Endothelial cell of umbilical vein (primary cell): ENCODE data around the gene STAT5A. TPM values are rescaled to one million over a fixed set of nuclear protein-coding genes. Genes with fewer than 3 reads are reported as not detected.

Source experiments
- BruUV-seq: library from RNA; stranded (reverse); fragments of 400-500 nt; replicated peaks from 2 replicates; lab custom pipeline; 2021; lab: Mats Ljungman, UMichigan
- CTCF ChIA-PET: fragments of 300-600, 350-600 bp; sonication (Branson Sonifier 250); formaldehyde crosslinking; loops from one replicate; lab custom pipeline; 2021; ENCODE audit warnings: antibody characterized with exemption, inconsistent platforms; lab: Charles Lee
- POLR2A ChIA-PET: fragments of 300-600, 350-600 bp; sonication (Branson Sonifier 250); formaldehyde crosslinking; loops from one replicate; lab custom pipeline; 2021; ENCODE audit warnings: antibody characterized with exemption, inconsistent platforms; lab: Charles Lee
- DNase-seq: peaks from one replicate; pipeline ENCODE4 v3.0.0-alpha.2; 2011; ENCODE audit warnings: low read depth, low spot score
- FAIRE-seq: peaks from 2 replicates; lab custom pipeline; 2011; peaks lifted over from hg19 to GRCh38; lab: Jason Lieb, UNC
- H2AFZ ChIP-seq: 2 replicates; pipeline ENCODE4 v1.6.0; 2012; ENCODE audit warnings: low read depth, low read length, control low read depth, inconsistent platforms
- H3K27ac ChIP-seq: 2 replicates; pipeline ENCODE4 v1.5.1; 2011; ENCODE audit warnings: low read depth, mild to moderate bottlenecking, control low read depth, low read length, moderate library complexity; ENCODE audit not compliant: insufficient read depth
- H3K27me3 ChIP-seq, 2 experiments: 2 replicates each; pipeline versions ENCODE4 v1.6.0 to v1.6.1; 2011; ENCODE audit warnings: low read length in 2 of 2, mixed read lengths in 1 of 2; ENCODE audit not compliant: control insufficient read depth in 2 of 2, insufficient read depth in 2 of 2
- H3K36me3 ChIP-seq, 2 experiments: 2 replicates in 1 of 2; 3 replicates in 1 of 2; pipeline ENCODE4 v1.5.1; 2011; ENCODE audit warnings: low read length in 2 of 2, mild to moderate bottlenecking in 1 of 2, moderate library complexity in 1 of 2; ENCODE audit not compliant: control insufficient read depth in 2 of 2, insufficient read depth in 2 of 2; ENCODE audit errors: extremely low read depth in 1 of 2
- H3K4me1 ChIP-seq: 3 replicates; pipeline ENCODE4 v1.5.1; 2011; ENCODE audit warnings: mild to moderate bottlenecking, low read length; ENCODE audit not compliant: control insufficient read depth, insufficient read depth; ENCODE audit errors: extremely low read depth
- H3K4me2 ChIP-seq: 2 replicates; pipeline ENCODE4 v1.6.1; 2011; ENCODE audit warnings: low read length, control low read depth, mixed read lengths; ENCODE audit not compliant: insufficient read depth
- H3K4me3 ChIP-seq, 3 experiments: fragments of 200-600 bp in 1 of 3; sonication (generic), shearing (Covaris generic) in 1 of 3; replicated peaks in 1 of 3; 2 replicates each; pipeline ENCODE4 v1.5.1; 2011 to 2016; ENCODE audit warnings: control low read depth in 3 of 3, low read length in 3 of 3, mild to moderate bottlenecking in 2 of 3, inconsistent platforms in 1 of 3, low read depth in 1 of 3, moderate library complexity in 1 of 3; ENCODE audit not compliant: insufficient read depth in 1 of 3
- H3K79me2 ChIP-seq: 2 replicates; pipeline ENCODE4 v1.6.0; 2012; ENCODE audit warnings: low read length, inconsistent platforms; ENCODE audit not compliant: control insufficient read depth, insufficient read depth
- H3K9ac ChIP-seq: replicated peaks from 2 replicates; pipeline ENCODE3; 2011; ENCODE audit warnings: low read length, control low read depth; ENCODE audit not compliant: insufficient read depth; ENCODE audit errors: extremely low read depth
- H3K9me1 ChIP-seq: replicated peaks from 3 replicates; pipeline ENCODE4 v1.6.0; 2011; ENCODE audit warnings: mild to moderate bottlenecking, low read length; ENCODE audit not compliant: control insufficient read depth, insufficient read depth; ENCODE audit errors: extremely low read depth
- H3K9me3 ChIP-seq: replicated peaks from 2 replicates; pipeline ENCODE4 v1.5.1; 2012; ENCODE audit warnings: low read length, inconsistent platforms; ENCODE audit not compliant: control insufficient read depth, insufficient read depth
- H4K20me1 ChIP-seq: replicated peaks from 2 replicates; pipeline ENCODE3; 2011; ENCODE audit warnings: mild to moderate bottlenecking, low read length; ENCODE audit not compliant: control insufficient read depth, insufficient read depth; ENCODE audit errors: extremely low read depth
- EZH2 ChIP-seq: IDR thresholded peaks from 2 replicates; pipeline ENCODE4 v1.6.1; 2012; ENCODE audit warnings: borderline replicate concordance, low read depth, mild to moderate bottlenecking, moderate library complexity, low read length, inconsistent platforms; ENCODE audit not compliant: severe bottlenecking
- FOS ChIP-seq: IDR thresholded peaks from 2 replicates; pipeline ENCODE4 v1.6.1; 2011; ENCODE audit warnings: mild to moderate bottlenecking, low read length, moderate library complexity, borderline replicate concordance; ENCODE audit not compliant: insufficient read depth
- GATA2 ChIP-seq: IDR thresholded peaks from 2 replicates; pipeline ENCODE4 v1.7.0; 2011; ENCODE audit warnings: low read depth, mild to moderate bottlenecking, moderate library complexity, mixed read lengths, low read length; ENCODE audit not compliant: insufficient read length, insufficient read depth
- JUN ChIP-seq: IDR thresholded peaks from 2 replicates; pipeline ENCODE4 v1.6.1; 2011; ENCODE audit warnings: borderline replicate concordance, low read depth; ENCODE audit not compliant: insufficient read length, insufficient read depth
- MAX ChIP-seq: IDR thresholded peaks from 2 replicates; pipeline ENCODE4 v1.6.1; 2011; ENCODE audit not compliant: insufficient read depth, insufficient read length
- MYC ChIP-seq: IDR thresholded peaks from one replicate; pipeline ENCODE4 v1.6.1; 2011; ENCODE audit warnings: mild to moderate bottlenecking, low read depth, low read length
- POLR2A ChIP-seq: IDR thresholded peaks from 2 replicates; pipeline ENCODE4 v1.6.1; 2012; ENCODE audit warnings: low read depth, mild to moderate bottlenecking, control low read depth, low read length
- POLR2AphosphoS5 ChIP-seq: IDR thresholded peaks from 2 replicates; pipeline ENCODE4 v1.6.1; 2012; ENCODE audit warnings: low read depth, mild to moderate bottlenecking, control low read depth, low read length, moderate library complexity; ENCODE audit not compliant: insufficient read depth
- dilution Hi-C: fragments of 300-500 bp; cut with MboI; formaldehyde crosslinking; loops from one replicate; pipeline ENCODE4 v1.15.0; 2019; ENCODE audit warnings: low sequenced_read_pairs; ENCODE audit not compliant: extremely low pct_ligation_motif_present
- intact Hi-C: fragments of 100-400 bp; cut with micrococcal nuclease; formaldehyde crosslinking; loops from one replicate; pipeline ENCODE4 v1.10.0; 2022
- polyA plus RNA-seq, 4 experiments: library from polyadenylated mRNA; depleted of rRNA in 3 of 4; stranded (reverse) in 3 of 4; unstranded in 1 of 4; fragments of >200 nt; gene quantifications; 2 replicates each; pipeline versions ENCODE4 v1.2.1 to v1.2.3, GENCODE V29; 2011 to 2012; ENCODE audit warnings: missing spikeins in 1 of 4
- total RNA-seq: library from RNA; stranded (reverse); gene quantifications from 2 replicates; pipeline ENCODE4 v1.2.3, GENCODE V29; 2021
- TF ChIP-seq, protein P1 (sequence below), 2 donors: IDR thresholded peaks; 1 replicate in 1 of 2; 2 replicates in 1 of 2; pipeline ENCODE4 v1.5.1; 2011; ENCODE audit warnings: low read length in 2 of 2, mild to moderate bottlenecking in 2 of 2, moderate library complexity in 2 of 2, control low read depth in 1 of 2, inconsistent platforms in 1 of 2, low read depth in 1 of 2; ENCODE audit not compliant: insufficient read depth in 1 of 2; ENCODE audit errors: extremely low read depth in 1 of 2

STAT5A gene
- total and polyA plus RNA-seq, 2 donors (not counting 3 experiments of a cell fraction or from before 2014, with no cell fraction given) = 18.0 to 23.4 TPM

DNA sequence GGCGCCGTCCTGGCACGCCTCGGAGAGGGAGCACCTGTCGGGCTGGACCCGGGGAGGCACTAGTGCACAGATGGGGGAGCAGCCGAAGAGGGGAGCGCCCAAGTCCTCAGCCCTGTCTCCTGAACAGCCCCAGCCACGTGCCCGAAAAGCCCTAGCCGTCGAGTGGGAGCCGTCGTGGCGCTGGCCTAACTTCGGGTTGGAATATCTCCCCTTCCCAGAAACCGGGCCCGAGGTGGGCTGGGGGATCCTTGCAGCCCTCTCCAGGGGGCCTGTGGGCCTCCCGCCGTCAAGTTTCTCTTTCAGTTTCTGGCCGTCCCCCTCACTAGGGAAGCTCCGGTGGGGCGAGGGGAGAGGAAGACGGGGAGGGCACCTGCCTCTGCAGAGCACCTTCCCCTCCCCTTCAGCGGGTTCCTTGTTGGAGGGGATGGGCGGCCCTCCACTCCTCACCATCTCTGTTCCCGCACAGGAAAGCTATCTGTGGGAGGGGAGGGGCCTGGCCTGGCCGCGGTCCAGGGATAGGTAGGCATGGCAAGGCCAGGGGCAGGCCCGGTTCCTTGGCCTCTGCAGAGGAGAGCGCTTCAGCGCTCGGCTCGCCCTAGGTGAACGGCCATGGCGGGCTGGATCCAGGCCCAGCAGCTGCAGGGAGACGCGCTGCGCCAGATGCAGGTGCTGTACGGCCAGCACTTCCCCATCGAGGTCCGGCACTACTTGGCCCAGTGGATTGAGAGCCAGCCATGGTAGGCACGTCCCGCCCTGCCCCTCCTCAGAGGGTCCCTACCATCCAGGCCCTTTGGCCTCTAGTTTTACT is 709 bp downstream of the STAT5A start:
- no peak for TF ChIP-seq MAX
- TF ChIP-seq POLR2AphosphoS5 = no peak
- no peak for TF ChIP-seq JUN
- no peak for TF ChIP-seq EZH2
- no peak for TF ChIP-seq POLR2A
- TF ChIP-seq GATA2 = no peak
- no peak for TF ChIP-seq FOS
- TF ChIP-seq, protein P1, sequence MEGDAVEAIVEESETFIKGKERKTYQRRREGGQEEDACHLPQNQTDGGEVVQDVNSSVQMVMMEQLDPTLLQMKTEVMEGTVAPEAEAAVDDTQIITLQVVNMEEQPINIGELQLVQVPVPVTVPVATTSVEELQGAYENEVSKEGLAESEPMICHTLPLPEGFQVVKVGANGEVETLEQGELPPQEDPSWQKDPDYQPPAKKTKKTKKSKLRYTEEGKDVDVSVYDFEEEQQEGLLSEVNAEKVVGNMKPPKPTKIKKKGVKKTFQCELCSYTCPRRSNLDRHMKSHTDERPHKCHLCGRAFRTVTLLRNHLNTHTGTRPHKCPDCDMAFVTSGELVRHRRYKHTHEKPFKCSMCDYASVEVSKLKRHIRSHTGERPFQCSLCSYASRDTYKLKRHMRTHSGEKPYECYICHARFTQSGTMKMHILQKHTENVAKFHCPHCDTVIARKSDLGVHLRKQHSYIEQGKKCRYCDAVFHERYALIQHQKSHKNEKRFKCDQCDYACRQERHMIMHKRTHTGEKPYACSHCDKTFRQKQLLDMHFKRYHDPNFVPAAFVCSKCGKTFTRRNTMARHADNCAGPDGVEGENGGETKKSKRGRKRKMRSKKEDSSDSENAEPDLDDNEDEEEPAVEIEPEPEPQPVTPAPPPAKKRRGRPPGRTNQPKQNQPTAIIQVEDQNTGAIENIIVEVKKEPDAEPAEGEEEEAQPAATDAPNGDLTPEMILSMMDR (IDR thresholded peaks at IDR 0.05; ENCODE audit: extremely low read depth in 1 of 2, insufficient read depth in 1 of 2, low read depth in 1 of 2, low read length in 2 of 2) = no peak
- no peak for TF ChIP-seq MYC
- intact Hi-C loops (no loop called here), dilution Hi-C loops (no loop called here)
- Histone ChIP-seq H3K27ac (no peak overlapping the region), H3K79me2 (no peaks in the 10 kb centered on the region), H3K9me1 (no peaks in the 10 kb centered on the region), H3K9me3 (no peaks in the 10 kb centered on the region), H3K4me1 (peaks cover 14% of the 10 kb centered on the region), H3K4me3 (peak overlapping the region in 1 of 3 experiments; percentile 23), H3K9ac (no peak overlapping the region), H3K4me2 (peak overlapping the region; percentile 54), H3K36me3 (no peaks in the 10 kb centered on the region), H4K20me1 (no peaks in the 10 kb centered on the region), H3K27me3 (no peaks in the 10 kb centered on the region), H2AFZ (peak overlapping the region; percentile 69)
- DNase-seq = no peak
- ChIA-PET CTCF (interaction anchor here (0.9 to 9.6 kb wide), 2 partner anchors 12 to 66 kb away, joined by 3 to 89 read pairs; no protein-coding TSS in a partner anchor), POLR2A (no interaction called here)
- no TSS peak for BruUV-seq
- FAIRE-seq = no peak
